Activated effector memory CD4-positive, alpha-beta T cell treated with anti-CD3 and anti-CD28 coated beads, Interleukin-2, amount 50 U/mL, for 16 hours (primary cell): ENCODE measurements around the gene KCTD21.

ENCODE experiments used
- DNase-seq: peaks from one replicate; pipeline ENCODE4 v3.0.0-alpha.2; 2020

Gene KCTD21

DNA sequence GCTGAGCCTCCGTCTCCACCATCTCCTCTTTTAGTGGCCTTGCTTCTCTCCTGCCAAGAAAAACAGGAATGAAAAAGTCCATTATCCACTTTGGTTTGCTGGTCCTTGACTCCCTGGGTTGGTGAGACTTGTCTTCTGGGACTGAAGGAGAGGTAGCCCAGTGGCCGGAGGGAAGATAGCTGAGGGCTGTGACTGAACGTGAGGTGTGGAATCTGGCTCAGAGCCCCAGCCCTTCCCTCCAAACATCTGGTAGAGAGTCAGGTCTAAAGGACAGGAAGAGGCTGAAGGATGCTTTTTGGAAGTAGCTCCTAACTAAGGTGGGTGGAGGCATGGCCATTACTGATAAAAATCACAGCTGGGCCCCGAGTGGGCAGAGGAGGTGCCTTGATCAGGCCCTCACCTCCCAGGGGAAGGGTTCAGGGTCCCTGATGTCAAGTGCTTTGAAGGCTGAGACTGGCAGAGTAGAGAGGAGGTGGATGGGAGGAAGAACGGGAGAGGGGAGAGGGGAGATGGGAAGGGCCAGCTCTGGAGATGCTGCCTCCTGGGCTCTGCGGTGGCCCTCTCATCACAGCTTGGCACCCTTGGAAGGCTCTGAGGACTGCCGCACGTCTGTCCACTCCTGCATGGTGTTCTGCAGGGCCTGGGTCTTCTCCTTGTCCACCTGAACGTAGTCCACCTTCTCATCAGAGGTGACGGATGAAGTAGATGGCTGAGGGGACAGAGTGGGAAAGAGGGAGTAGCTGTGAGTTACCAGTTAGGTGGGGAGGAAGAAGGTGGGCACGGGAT lies 30.5 kb upstream of the KCTD21 start:
- DNase-seq, result no peak

DNA sequence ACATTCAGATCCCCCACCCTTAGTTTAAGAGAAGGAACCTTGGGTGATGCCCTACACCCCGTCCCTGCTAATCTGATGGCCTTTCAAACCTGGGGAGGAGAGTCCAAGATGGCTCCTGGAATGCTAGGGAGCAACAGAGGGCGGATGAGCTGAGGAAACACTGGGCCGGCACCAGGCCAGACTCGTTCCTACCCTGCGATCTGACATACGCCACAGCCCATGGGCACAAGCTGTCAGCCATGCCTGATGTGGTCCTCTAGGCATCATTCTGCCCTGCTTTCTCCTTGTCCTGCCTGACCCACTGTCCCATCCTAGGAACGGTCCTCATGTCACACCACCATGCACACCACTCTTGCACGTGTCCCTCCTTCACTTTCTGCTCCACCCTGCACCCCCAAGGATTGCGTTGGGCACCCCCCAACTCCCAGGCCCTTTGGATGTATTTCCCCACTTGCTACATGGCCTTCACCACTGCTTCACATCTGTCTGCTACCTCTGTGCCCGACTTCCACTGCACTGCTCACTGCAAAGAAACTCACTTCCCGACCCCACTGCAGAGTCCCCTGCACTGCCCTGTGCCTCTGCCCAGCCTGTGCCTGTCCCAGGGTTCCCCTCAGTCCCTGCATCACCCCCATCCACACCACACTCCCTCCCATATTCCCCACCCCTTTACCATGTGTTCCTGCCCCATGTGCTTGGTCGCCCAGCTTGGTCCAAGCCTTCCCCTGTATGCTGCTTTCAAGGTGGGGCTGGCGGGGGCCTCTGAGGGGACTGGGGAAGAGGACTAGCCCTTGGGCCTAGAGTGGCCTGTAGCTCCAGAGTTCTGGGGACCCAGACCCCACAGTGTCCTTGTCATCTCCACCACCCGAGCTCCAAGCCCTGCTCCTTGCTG lies 29.5 kb upstream of the KCTD21 start:
- no peak for DNase-seq

DNA sequence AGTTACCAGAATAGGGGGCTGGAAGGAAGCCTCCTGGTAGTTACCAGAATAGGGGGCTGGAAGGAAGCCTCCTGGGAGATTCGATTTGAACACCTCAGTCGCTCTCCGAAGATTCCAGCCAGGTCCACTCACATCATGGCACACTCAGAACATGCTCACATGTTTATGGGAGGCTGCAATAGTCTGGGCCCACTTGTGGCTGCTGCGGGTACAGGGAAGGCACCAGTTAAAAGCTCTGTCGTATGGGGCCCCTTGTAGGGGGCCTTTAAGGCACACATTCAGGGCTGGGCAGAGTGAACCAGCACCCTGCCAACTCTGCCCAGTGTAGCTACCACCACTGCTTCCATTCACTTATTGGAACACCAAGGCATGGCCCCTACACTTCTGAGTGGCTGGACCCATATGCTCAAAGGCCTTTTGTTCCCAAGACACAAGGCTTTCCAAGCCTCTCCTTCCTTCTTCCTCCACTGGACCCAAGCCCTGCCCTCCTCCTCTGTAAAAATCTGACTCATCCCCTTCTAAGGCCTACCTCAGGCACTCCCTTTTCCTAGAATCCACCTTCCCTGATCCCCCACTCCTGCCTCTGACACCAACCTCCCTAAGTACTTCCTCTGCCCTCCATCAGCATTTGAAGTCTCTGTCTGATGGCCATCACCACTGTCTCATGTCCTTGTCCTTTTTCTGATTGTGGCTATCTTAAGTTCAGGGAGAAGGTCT lies 28.3 kb upstream of the KCTD21 start:
- DNase-seq, result peak; percentile 17

DNA sequence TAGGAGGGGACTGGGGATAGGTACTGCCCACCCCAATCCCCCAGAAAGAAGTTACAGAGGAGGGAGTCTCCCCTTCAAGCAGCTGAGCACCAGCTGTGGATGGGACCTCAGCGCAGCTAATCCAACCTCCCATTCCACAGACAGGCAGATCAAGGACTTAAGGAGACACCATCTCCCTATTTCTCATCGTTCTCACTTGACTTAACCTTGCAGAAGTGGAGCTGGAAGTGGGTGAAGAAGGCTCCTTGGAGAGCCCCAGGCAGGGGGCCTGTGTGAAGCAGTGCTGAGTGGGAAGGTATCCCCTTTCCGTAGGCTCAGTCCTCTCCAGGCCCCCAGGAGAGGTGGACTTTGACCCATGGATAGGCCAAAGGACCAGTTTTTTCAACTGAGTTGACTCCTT lies 27.6 kb upstream of the KCTD21 start:
- DNase-seq, result peak; percentile 16

DNA sequence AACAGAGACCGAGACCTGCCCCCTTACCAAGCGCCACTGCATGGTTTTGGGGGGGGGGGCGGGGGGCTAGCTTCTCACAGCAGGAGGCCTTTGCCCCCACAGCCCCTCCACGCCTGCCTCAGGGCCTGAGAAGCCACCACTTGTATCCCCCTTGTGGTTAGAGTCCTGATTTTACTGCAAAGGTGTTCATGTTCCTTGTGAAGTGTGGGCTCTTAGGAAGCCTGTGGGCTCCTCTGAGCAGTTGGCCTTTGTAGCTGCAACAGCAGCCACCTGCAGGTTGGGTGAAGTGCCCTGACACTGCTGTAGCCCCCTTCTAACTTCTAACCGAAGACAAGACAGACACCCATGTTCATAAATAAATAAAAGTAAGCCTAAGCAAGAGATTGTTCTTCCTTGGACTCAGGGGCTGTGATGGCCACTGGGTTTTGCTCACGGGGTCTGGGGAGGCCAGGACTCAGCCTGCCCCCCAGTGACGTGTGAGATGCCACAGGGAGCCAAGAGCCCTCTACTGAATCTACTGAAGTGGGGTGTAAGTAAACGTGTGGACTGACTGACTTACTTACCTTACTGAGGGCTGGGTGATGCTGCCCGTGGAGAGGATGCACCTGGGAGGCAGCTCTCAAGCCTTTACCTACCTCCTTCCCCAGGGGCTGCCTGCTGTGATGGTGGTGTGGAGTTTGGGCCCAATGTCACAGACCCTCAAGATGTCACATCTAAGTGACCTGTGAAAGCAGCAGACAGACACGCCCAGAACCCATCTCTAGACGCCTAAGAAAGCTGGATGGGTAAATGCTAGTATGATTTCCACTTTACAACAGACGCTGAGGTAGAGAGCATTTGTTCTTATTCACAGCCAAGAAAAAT lies 26.1 kb upstream of the KCTD21 start:
- DNase-seq, result peak; percentile 55

DNA sequence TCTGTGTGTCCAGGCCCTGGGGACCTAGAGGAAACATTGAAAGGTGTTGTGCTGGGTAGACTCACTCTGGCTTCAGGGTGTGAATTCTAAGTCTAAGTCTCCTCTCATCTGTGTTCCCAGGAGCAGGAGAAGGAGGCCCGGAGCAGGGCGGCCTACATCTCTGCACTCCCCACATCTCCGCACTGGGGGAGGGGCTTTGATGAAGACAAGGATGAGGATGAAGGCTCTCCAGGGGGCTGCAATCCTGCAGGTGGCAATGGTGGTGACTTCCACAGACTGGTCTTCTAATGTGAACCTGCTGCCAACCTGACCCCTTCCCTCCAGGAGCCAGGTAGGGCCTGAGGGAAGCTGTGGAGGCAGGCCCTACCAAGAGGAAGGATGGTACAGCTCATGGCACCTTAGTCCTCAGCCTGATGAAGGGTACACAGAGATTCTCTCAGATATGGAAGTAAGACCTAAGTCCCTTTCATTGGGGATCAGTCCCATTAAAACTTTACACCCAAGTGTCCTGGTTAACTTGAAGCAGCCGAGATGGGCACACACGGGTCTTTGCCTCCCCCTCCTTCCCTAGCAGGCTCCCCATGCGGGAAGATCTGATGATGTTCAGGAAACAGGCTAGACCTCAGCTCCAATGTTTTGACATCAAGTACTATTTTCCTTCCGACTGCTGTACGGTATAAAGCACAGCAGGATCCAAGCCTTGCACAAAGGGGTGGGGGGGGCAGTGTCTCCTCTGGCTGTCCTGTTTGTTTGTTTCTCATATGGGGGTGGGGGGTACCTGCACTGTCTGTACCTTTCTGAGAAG lies 25.3 kb upstream of the KCTD21 start:
- DNase-seq, result peak; percentile 53

DNA sequence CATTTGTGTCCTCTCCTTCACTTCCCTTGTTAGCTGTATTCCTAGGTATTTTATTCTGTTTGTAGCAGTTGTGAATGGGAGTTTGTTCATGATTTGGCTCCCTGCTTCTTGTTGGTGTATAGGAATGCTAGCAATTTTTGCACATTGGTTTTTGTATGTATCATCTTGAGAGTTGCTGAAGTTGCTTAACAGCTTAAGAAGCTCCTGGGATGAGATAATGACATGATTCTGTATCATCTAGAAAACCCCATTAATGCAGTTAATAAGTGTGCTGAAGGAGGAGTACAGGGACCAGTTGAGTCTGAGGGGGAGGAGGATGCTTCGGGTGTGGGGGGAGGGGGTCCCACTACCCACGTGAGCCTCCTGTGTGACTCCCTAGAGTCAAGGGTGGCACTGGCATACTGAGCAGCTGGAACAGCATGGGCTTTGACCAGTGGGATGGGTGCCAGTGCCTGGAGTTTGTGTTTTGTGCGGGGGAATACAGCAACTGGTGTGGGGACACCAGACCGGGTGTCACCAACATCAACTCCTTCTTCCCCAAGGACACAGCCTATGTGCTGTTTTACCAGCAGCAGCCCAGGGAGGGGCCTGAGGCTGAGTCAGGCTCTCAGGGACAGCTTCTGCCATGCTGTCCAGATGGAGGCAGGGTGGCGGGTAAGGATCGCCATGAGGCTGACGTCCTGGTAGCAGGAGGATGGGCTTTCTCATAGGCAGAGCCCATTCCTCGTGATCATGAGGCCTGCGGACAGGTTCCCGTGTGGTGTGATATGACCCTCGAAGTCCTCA lies 24.4 kb upstream of the KCTD21 start:
- DNase-seq, result peak; percentile 53

DNA sequence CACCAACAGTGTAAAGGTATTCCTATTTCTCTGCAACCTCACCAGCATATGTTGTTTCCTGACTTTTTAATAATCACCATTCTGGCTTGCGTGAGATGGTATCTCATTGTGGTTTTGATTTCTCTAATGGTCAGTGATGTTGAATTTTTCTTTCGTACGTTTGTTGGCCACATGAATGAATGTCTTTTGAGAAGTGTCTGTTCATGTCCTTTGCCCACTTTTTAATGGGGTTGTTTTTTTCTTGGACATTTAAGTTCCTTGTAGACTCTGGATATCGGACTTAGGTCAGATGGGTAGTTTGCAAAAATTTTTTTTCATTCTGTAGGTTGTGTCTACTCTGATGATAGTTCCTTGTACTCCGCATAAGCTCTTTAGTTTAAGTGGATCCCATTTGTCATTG lies 23.1 kb upstream of the KCTD21 start:
- no peak for DNase-seq

DNA sequence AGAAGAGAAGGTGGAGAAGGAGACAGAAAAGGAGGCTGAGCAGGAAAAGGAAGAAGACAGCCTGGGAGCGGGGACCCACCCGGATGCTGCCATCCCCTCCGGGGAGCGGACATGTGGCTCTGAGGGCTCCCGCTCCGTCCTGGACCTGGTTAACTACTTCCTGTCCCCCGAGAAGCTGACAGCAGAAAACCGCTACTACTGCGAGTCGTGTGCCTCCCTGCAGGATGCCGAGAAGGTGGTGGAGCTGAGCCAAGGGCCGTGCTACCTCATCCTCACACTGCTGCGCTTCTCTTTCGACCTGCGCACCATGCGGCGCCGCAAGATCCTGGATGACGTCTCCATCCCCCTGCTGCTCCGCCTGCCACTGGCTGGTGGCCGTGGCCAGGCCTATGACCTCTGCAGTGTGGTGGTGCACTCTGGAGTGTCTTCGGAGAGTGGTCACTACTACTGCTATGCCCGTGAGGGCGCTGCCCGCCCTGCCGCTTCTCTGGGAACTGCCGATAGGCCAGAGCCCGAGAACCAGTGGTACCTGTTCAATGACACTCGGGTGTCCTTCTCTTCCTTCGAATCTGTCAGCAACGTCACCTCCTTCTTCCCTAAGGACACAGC lies 21.7 kb upstream of the KCTD21 start:
- DNase-seq, result no peak

DNA sequence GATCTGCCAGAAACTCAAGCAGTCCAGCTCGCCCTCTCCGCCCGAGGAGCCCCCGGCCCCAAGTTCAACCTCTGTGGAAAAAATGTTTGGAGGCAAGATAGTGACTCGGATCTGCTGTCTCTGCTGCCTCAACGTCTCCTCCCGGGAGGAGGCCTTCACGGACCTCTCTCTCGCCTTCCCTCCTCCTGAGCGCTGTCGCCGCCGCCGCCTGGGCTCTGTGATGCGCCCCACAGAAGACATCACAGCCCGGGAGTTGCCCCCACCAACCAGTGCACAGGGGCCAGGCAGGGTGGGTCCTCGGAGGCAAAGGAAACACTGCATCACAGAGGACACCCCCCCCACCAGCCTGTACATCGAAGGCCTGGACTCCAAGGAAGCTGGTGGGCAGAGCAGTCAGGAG lies 21.1 kb upstream of the KCTD21 start:
- DNase-seq, result no peak

DNA sequence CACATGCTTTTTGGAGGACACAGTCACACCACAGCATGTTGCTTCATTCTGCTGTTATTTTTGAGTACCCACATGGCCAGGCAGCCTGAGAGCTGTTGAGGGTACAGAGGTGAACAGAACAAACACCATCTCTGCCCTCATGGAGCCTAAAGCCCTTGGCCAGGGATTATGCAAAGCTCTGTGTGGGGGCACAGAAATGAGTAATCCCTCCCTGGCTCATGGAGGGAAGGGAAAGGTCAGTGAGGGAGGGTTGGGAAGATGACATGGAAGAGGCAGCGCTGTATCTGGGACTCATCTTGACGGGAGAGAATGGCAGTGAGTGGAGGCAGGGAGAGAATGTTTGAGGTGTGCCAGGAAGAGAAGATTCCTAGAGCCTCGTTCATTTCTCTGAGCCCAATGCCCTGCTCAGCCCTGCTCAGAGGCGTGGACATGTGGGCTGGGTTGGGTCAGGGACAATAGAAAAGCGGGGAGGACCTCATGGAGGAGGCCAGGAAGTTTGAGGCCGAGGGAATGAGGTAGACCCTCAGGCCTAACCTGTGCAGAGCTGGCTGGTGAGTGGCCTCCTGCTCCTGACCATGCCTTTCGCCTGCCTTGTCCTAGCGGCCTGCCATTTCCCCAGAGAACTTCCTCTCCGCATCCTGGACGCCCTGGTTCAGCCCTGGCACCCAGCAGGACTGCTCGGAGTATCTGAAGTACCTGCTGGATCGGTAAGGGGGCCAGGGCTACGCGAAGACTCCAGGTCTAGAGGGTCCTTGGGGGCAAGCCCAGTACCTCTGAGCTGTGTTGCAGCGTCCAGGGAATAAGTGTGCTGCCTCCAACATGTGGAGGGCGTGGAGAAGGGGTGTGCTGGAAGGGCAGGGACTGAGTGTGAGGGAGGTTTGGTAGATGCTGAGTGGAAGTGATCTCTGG lies 20.1 kb upstream of the KCTD21 start:
- no peak for DNase-seq

DNA sequence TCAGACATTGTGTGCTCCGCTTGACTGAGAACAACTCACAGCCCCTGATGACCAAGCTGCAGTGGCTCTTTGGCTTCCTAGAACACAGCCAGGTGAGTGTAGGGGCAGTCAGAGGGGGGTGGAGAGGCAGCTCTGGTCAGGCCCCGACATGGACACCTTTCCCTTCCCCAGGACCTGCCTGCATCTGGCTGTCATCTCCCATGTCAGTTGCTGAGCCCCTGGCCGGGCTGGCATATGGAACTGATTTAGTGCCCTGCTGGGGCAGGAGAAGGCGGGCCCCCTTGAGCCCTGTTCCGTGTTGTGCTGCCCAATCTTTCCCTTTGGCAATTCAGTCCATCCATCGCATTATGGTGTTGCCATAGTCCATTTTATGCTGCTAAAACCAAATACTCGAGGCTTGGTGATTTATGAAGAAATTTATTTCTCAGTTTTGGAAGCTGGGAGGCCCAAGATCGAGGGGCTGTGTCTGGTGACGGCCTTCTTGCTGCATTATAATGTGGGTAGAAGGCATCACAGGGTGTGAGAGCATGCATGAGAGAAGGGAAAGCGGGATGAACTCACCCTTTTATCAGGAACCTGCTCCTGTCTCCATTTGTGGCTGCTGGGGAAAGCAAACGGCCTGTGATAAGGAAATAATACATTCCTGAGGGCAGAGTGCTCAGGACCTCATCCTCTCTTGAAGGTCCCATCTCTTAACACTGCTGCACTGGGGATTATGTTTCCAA lies 19.3 kb upstream of the KCTD21 start:
- no peak for DNase-seq

DNA sequence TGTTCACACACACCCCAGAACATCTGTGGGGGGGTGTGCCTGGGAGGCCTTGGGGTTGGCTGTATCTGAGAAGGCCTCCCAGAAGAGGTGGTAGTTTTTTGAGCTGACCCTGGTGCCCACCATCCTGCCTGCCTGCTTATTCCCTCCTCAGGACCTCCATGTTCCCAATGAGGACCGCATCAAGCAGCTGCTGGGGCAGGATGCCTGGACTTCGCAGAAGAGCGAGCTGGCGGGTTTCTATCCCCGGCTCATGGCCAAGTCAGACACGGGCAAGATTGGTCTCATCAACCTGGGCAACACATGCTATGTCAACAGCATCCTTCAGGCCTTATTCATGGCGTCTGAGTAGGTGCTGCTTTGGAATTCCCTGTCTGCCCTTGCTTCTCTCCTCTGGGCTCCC lies 17.3 kb upstream of the KCTD21 start:
- no peak for DNase-seq

DNA sequence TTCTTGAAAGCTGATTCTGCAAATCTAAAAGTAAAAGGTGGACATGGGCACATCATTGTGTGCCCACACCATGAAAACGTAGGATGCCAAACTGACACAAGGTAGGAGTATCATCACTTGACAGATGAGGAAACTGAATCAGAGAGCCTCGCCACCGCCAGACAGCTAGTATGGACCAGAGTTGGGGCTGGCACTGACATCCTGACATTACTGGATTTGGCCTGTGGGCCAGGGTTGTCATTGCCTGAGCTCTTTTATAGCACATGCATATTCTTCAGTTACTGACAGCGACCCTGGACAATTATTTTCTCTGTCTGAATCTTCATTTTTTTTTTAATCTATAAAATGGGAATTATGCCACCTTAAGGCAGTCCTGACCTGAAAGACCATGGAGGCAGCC lies 16.8 kb upstream of the KCTD21 start:
- DNase-seq, result no peak

DNA sequence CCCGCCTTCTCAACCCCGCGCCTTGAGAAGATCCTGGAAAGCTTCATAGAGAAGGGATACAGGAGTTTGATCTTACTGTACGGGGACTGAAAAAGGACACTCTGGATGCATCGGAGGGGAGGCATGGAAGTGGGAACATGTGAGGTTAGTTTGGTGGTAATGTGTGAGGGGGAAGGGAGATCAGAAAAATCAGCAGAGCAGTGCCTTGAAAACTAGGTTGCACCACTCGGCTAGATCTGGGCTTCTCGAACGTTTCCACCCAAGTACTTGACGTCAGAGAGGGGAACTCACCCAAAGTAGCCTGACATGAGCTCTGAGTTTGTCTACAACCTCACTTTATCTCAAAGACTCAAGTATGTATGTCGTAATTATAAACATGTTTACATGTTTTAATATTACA lies 14.8 kb upstream of the KCTD21 start:
- DNase-seq, result peak; percentile 72

DNA sequence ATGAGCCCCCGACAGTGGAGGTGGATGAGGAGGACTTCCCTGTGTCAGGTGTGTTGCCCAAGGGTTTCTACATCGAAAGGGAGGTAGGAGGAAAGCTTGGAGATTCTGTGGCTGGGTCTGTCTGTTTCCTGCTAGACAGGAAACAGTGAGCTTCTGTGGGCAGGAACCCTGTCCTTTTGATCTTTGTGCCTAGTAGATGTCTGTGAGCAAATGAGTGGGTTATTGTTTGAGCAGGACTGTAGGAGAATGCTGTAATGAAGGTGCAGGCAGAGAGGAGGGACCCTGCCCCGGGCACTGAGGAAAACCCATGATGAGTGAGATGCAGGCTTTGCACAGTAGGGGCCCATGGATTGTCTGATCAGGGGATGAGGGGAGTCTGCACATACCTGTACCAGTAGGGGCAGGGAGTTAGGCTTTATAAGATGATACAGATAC lies 14.3 kb upstream of the KCTD21 start:
- DNase-seq, result peak; percentile 77

DNA sequence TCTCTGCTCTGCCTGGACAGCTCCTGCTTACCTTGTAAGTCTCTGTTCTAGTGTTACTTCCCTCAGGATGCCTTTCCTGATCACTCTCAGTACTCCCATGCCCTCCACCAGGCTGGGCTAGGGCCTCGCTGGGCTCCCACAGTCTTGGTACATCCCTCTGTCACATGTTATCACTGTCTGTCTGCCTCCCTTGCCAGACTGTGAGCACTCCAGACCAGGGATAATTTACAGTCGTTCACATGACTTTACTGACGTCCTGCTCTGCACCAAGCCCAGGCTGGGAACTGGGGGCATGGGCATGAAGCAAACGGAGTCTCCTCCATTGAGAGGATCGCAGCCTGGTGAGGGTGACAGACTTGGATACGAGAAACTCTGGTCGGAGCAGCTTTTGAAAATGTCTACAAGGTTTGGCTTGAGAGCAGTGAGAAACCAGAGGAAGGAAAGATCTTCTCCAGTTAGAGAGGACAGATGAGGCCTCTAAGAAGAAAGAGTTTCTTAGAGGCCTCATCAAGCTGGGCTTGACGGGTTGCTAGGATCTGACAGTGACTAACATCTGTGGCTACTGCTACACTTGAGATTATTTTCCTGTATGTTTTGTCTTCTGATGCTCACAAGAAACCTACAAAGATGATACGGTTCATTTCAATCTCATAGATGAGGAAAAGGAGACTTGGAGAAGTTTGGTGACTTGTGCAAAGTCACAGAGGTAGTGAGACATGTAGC lies 12.8 kb upstream of the KCTD21 start:
- DNase-seq, result no peak

DNA sequence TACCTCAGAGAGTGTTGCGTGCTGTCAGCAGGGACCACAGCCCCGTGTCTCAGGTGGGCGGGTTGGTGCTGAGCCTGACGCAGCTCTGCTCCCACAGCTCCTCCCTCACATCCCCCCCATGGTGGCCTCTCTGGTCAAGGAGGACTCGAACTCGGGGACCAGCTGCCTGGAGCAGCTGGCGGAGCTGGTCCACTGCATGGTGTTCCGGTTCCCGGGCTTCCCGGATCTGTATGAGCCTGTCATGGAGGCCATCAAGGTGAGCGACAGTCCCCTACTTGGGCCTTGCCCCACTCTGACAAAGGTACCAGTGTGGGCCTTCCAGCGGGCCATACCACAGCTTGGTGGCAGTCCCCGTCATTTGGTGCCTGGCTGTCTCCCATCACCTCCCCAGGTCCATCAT lies 12.1 kb upstream of the KCTD21 start:
- DNase-seq, result no peak
